Subcutaneous adipose tissue (tissue), 4 donors: ENCODE measurements around the gene GTF3C6. TPM values are rescaled to one million over a fixed set of nuclear protein-coding genes. Genes with fewer than 3 reads are reported as not detected.

ENCODE experiments used
- total RNA-seq, 4 donors: library from RNA; depleted of rRNA; stranded (reverse); fragments of >200 nt; gene quantifications; one replicate each; pipeline ENCODE4 v1.1.0, GENCODE V29; 2016
- TF ChIP-seq, protein P1 (sequence below): fragments of 450-650 bp; IDR thresholded peaks from one replicate; pipeline ENCODE4 v1.5.1; 2016; ENCODE audit warnings: low read depth, mild to moderate bottlenecking, control low read depth, antibody characterized with exemption, moderate library complexity

GTF3C6 gene
- 10 to 100 TPM; 26.9 to 75.7 (median 34.7) TPM for total RNA-seq

- TF ChIP-seq, protein P1, sequence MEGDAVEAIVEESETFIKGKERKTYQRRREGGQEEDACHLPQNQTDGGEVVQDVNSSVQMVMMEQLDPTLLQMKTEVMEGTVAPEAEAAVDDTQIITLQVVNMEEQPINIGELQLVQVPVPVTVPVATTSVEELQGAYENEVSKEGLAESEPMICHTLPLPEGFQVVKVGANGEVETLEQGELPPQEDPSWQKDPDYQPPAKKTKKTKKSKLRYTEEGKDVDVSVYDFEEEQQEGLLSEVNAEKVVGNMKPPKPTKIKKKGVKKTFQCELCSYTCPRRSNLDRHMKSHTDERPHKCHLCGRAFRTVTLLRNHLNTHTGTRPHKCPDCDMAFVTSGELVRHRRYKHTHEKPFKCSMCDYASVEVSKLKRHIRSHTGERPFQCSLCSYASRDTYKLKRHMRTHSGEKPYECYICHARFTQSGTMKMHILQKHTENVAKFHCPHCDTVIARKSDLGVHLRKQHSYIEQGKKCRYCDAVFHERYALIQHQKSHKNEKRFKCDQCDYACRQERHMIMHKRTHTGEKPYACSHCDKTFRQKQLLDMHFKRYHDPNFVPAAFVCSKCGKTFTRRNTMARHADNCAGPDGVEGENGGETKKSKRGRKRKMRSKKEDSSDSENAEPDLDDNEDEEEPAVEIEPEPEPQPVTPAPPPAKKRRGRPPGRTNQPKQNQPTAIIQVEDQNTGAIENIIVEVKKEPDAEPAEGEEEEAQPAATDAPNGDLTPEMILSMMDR: no peak
Measured at GRCh38 chr6:110958329-110959192, at the start of gene GTF3C6. TSS of gene GTF3C6 (plus strand) at chr6:110958706. CDS start at chr6:110958770, 64 bp downstream.

DNA sequence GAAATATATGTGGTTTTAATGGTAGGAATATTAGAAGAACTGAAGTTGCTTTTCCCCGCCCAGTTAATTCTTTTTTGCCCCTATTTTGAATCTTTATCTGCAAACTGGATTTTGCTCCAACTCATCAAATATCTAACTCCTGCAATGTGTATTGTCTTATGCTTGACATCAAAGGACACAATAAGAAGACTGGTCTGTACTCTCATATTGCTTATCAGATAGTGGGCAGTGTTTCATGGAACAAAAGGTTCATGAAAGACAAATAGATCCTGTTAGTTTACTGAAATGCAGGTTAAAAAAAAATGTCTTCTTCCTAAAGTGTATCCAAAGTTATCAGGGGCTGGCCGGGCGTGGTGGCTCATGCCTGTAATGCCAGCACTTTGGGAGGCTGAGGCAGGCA lies 27.7 kb upstream of the GTF3C6 start:
- TF ChIP-seq, protein P1: no peak

DNA sequence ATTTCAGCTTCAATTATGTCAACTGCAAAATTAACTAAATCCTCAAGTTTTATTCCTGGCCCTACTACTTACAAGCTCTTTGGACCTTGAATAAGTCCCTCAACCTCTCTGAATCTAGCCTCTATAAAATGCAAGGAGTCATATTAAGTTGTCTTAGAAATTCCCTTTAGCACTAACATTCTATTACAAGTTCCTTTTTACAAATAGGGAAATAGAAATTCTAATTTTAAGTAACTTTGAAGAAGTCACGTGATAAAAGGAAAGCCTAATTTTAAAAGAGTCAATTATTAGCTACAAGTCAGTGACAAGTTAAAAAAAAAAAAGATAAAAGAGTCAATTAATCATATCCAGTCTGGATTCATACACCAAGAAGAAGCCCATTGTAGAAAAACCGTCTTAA lies 24.6 kb upstream of the GTF3C6 start:
- TF ChIP-seq, protein P1: no peak

- TF ChIP-seq, protein P1: no peak
Measured at GRCh38 chr6:110934381-110934898, 24.1 kb upstream of the GTF3C6 start.

DNA sequence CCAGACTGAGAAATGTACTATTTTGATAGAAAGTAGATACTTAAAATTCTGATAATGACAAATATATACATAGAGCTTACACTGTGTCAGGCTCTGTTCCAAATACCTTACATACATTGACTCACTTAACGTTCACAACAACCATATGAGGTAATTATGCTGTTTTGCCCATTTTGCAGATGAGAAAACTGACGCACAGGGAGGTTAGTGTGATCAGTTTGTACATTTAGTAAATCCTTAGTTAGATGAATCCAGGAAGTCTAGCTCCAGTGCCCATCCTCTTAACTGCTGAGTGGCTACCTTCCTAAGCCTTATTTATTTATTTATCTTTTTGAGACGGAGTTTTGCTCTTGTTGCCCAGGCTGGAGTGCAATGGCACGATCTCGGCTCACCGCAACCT lies 23.3 kb upstream of the GTF3C6 start:
- TF ChIP-seq, protein P1: no peak

DNA sequence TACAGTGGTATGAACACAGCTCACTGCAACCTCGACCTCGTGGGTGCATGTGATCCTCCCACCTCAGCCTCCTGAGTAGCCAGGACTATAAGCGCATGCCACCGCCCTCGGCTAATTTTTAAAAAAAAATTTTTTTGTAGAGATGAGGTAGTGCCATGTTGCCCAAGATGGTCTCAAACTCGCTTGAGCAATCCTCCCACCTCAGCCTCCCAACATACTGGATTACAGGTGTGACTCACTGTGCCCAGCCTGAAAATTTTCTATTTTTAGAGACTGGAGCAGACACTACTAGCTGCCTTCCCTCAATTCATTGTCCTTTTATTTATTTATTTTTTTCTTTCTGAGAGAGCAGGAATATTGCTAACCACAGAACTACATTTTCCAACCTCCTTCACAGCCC lies 20.3 kb upstream of the GTF3C6 start:
- TF ChIP-seq, protein P1: no peak

DNA sequence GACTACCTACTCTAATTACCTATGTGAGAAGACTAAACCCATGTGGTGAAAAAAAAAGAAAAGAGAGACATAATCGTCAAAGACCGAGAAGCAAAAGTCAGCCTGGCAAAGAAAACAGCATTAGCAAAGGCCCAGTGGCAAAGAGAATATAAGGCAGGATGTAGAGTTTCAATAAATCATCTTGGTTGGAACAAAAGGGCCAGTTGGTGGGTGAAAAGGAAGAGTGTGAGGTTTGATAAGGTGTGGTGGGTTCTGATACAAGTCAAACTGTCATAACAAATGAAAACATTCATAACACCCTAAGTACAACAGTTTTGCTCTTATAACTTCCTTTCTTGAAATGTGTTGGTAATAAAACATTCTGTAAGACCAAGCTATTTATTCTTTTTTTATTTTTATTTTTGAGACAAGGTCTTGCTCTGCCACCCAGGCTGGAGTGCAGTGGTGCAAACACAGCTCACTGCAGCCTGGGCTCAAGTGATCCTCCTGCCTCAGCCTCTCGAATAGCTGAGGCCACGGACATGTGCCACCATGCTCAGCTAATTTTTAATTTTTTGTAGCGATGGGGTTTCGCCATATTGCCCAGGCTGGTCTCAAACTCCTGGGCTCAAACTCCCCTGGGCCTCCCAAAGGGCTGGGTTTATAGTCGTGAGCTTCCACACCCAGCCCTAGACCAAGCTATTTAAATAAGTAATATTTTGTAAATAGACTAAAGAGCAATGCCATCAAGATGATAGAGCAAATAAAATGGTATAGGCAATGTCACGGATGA lies 18.9 kb upstream of the GTF3C6 start:
- TF ChIP-seq, protein P1: no peak
